Mesendoderm (in vitro differentiated cells): ENCODE results near the gene LCE2C. TPM values are rescaled to one million over a fixed set of nuclear protein-coding genes. Genes with fewer than 3 reads are reported as not detected.
"Not testable (repeated sequence)": the region's sequence is repeated elsewhere in the genome, so short reads cannot be mapped to it uniquely, and the experiment has no call there.

ENCODE experiments used
- DNase-seq: peaks from one replicate; pipeline ENCODE4 v3.0.0; 2013
- H2AK5ac ChIP-seq: 2 replicates; pipeline ENCODE4 v1.6.1; 2013; ENCODE audit warnings: low read length, inconsistent platforms
- H2BK120ac ChIP-seq: 2 replicates; pipeline ENCODE4 v1.6.1; 2013; ENCODE audit warnings: low read depth, mild to moderate bottlenecking, low read length, moderate library complexity, mixed read lengths
- H2BK15ac ChIP-seq: replicated peaks from 2 replicates; pipeline ENCODE4 v1.6.1; 2013; ENCODE audit warnings: low read depth, mild to moderate bottlenecking, moderate library complexity
- H2BK5ac ChIP-seq: 2 replicates; pipeline ENCODE4 v1.6.1; 2013; ENCODE audit warnings: low read length, inconsistent platforms
- H3K18ac ChIP-seq: 2 replicates; pipeline ENCODE4 v1.6.1; 2013; ENCODE audit warnings: mild to moderate bottlenecking, low read length, mixed read lengths
- H3K23ac ChIP-seq: one replicate; pipeline ENCODE4 v1.6.1; 2013; ENCODE audit warnings: low read length
- H3K27ac ChIP-seq: 2 replicates; pipeline ENCODE4 v1.5.1; 2013; ENCODE audit warnings: low read depth, mild to moderate bottlenecking, inconsistent platforms, low read length, moderate library complexity
- H3K27me3 ChIP-seq: 2 replicates; pipeline ENCODE4 v1.6.1; 2013; ENCODE audit warnings: low read length, control low read depth, mild to moderate bottlenecking, inconsistent platforms; ENCODE audit not compliant: insufficient read depth, poor library complexity
- H3K36me3 ChIP-seq: 2 replicates; pipeline ENCODE4 v1.6.1; 2013; ENCODE audit warnings: low read length, inconsistent platforms; ENCODE audit not compliant: control insufficient read depth, insufficient read depth
- H3K4ac ChIP-seq: one replicate; pipeline ENCODE4 v1.6.1; 2013; ENCODE audit warnings: low read depth, mild to moderate bottlenecking, low read length, moderate library complexity
- H3K4me1 ChIP-seq: 2 replicates; pipeline ENCODE4 v1.6.1; 2013; ENCODE audit warnings: low read depth, low read length, inconsistent platforms; ENCODE audit not compliant: control insufficient read depth
- H3K4me2 ChIP-seq: 2 replicates; pipeline ENCODE4 v1.6.1; 2013; ENCODE audit warnings: low read length
- H3K4me3 ChIP-seq: 2 replicates; pipeline ENCODE4 v1.5.1; 2013; ENCODE audit warnings: mild to moderate bottlenecking, low read length
- H3K56ac ChIP-seq: one replicate; pipeline ENCODE4 v1.6.1; 2013; ENCODE audit warnings: low read length
- H3K79me1 ChIP-seq: 2 replicates; pipeline ENCODE4 v1.6.1; 2013; ENCODE audit warnings: low read length, inconsistent platforms
- H3K79me2 ChIP-seq: 2 replicates; pipeline ENCODE4 v1.6.1; 2013; ENCODE audit warnings: mild to moderate bottlenecking, low read length; ENCODE audit not compliant: control insufficient read depth, insufficient read depth
- H3K9ac ChIP-seq: 2 replicates; pipeline ENCODE4 v1.6.1; 2013; ENCODE audit warnings: low read length, inconsistent platforms
- H4K5ac ChIP-seq: one replicate; pipeline ENCODE4 v1.6.1; 2013; ENCODE audit warnings: low read length
- H4K8ac ChIP-seq: one replicate; pipeline ENCODE4 v1.6.1; 2013; ENCODE audit warnings: low read depth, mild to moderate bottlenecking, control low read depth, low read length, moderate library complexity
- WGBS: extraction: QIAGEN DNeasy Blood & Tissue Kit; methylation state at CpG from one replicate; pipeline ENCODE4 v1.1.7; 2013; ENCODE audit warnings: low lambda C conversion rate, missing lambda C conversion rate; ENCODE audit not compliant: insufficient coverage; ENCODE audit errors: extremely low coverage; 5-methylcytosine and 5-hydroxymethylcytosine counted together
- polyA plus RNA-seq, 2 experiments: library from polyadenylated mRNA; stranded (reverse); fragments of 200-250 nt; gene quantifications; one replicate each; pipeline ENCODE4 v1.2.3, GENCODE V29; 2013

The LCE2C gene
- not detected for polyA plus RNA-seq (2013, experiment 1 of 2)
- not detected for polyA plus RNA-seq (2013, experiment 2 of 2)

GRCh38 chr1:152674983-152675382 lies at the start of gene LCE2C:
Gene LCE2C, plus strand, starts transcription at chr1:152675279. Its CDS starts 737 bp downstream, at chr1:152676016.
- not testable (repeated sequence) for H3K18ac ChIP-seq, H3K56ac ChIP-seq, H3K27me3 ChIP-seq, H2BK120ac ChIP-seq, H3K27ac ChIP-seq, H4K5ac ChIP-seq, H3K4me3 ChIP-seq, H3K4me1 ChIP-seq, DNase-seq, H2BK5ac ChIP-seq, H4K8ac ChIP-seq, H3K23ac ChIP-seq, H3K4me2 ChIP-seq, H3K79me2 ChIP-seq, H2AK5ac ChIP-seq, H3K9ac ChIP-seq, H3K4ac ChIP-seq, H3K36me3 ChIP-seq, H2BK15ac ChIP-seq, H3K79me1 ChIP-seq
- no CpG with 5 or more reads among the region's 3 CpGs for WGBS

- Histone ChIP-seq H3K36me3 (no peaks in the 10 kb centered on the region), H3K4me1 (no peaks in the 10 kb centered on the region), H3K9ac (no peak overlapping the region), H2BK15ac (no peak overlapping the region), H3K4ac (no peak overlapping the region), H3K79me1 (no peaks in the 10 kb centered on the region), H3K4me3 (no peak overlapping the region), H3K4me2 (no peak overlapping the region), H3K23ac (no peak overlapping the region), H3K27me3 (no peaks in the 10 kb centered on the region), H2AK5ac (no peak overlapping the region), H3K27ac (no peak overlapping the region), H3K56ac (no peak overlapping the region), H3K79me2 (no peaks in the 10 kb centered on the region), H4K8ac (no peak overlapping the region), H4K5ac (no peak overlapping the region), H2BK120ac (no peak overlapping the region), H2BK5ac (no peak overlapping the region), H3K18ac (no peak overlapping the region)
- no CpG with 5 or more reads among the region's 1 CpG for WGBS
- no peak for DNase-seq
Observed at GRCh38 chr1:152626744-152627143, 48.3 kb upstream of the LCE2C start.

- Histone ChIP-seq H4K8ac (no peak overlapping the region), H3K79me2 (no peaks in the 10 kb centered on the region), H4K5ac (no peak overlapping the region), H3K27me3 (no peaks in the 10 kb centered on the region), H2BK15ac (no peak overlapping the region), H3K79me1 (no peaks in the 10 kb centered on the region), H2BK5ac (no peak overlapping the region), H2AK5ac (no peak overlapping the region), H3K4me2 (no peak overlapping the region), H3K9ac (no peak overlapping the region), H3K4me3 (no peak overlapping the region), H3K36me3 (no peaks in the 10 kb centered on the region), H3K56ac (no peak overlapping the region), H3K27ac (no peak overlapping the region), H2BK120ac (no peak overlapping the region), H3K4ac (no peak overlapping the region), H3K18ac (no peak overlapping the region), H3K23ac (no peak overlapping the region), H3K4me1 (no peaks in the 10 kb centered on the region)
- whole genome bisulfite sequencing = no CpG with 5 or more reads among the region's 3 CpGs
- no peak for DNase-seq
Observed at GRCh38 chr1:152630596-152630995, 44.5 kb upstream of the LCE2C start.

- H3K4ac ChIP-seq = no peak overlapping the region
- H2BK5ac ChIP-seq = no peak overlapping the region
- no peaks in the 10 kb centered on the region for H3K36me3 ChIP-seq
- H3K18ac ChIP-seq = no peak overlapping the region
- H2AK5ac ChIP-seq = no peak overlapping the region
- H4K5ac ChIP-seq = no peak overlapping the region
- no peak for DNase-seq
- H2BK120ac ChIP-seq = no peak overlapping the region
- H3K79me1 ChIP-seq = no peaks in the 10 kb centered on the region
- no peak overlapping the region for H3K9ac ChIP-seq
- no peak overlapping the region for H4K8ac ChIP-seq
- no peak overlapping the region for H3K4me2 ChIP-seq
- H3K27me3 ChIP-seq = no peaks in the 10 kb centered on the region
- no peaks in the 10 kb centered on the region for H3K79me2 ChIP-seq
- H3K56ac ChIP-seq = no peak overlapping the region
- no peak overlapping the region for H3K4me3 ChIP-seq
- no peak overlapping the region for H2BK15ac ChIP-seq
- no peak overlapping the region for H3K27ac ChIP-seq
- H3K23ac ChIP-seq = no peak overlapping the region
- H3K4me1 ChIP-seq = no peaks in the 10 kb centered on the region
- WGBS = no CpG with 5 or more reads among the region's 1 CpG
Observed at GRCh38 chr1:152640351-152640750, 34.7 kb upstream of the LCE2C start.

GRCh38 chr1:152643945-152644344 lies 31.1 kb upstream of the LCE2C start:
- no peaks in the 10 kb centered on the region for H3K79me1 ChIP-seq
- no peak overlapping the region for H2BK5ac ChIP-seq
- H4K5ac ChIP-seq = no peak overlapping the region
- DNase-seq = no peak
- H4K8ac ChIP-seq = no peak overlapping the region
- H2BK15ac ChIP-seq = no peak overlapping the region
- H3K9ac ChIP-seq = no peak overlapping the region
- no peaks in the 10 kb centered on the region for H3K36me3 ChIP-seq
- H3K4me2 ChIP-seq = no peak overlapping the region
- H3K4me1 ChIP-seq = no peaks in the 10 kb centered on the region
- H3K27me3 ChIP-seq = no peaks in the 10 kb centered on the region
- no peak overlapping the region for H3K4me3 ChIP-seq
- no peak overlapping the region for H3K23ac ChIP-seq
- no peak overlapping the region for H2AK5ac ChIP-seq
- H3K27ac ChIP-seq = no peak overlapping the region
- H3K18ac ChIP-seq = no peak overlapping the region
- H2BK120ac ChIP-seq = no peak overlapping the region
- WGBS = no CpG with 5 or more reads among the region's 3 CpGs
- H3K4ac ChIP-seq = no peak overlapping the region
- H3K56ac ChIP-seq = no peak overlapping the region
- H3K79me2 ChIP-seq = no peaks in the 10 kb centered on the region

- Histone ChIP-seq H3K18ac (no peak overlapping the region), H3K4me1 (no peaks in the 10 kb centered on the region), H4K5ac (no peak overlapping the region), H2BK120ac (no peak overlapping the region), H3K4me2 (no peak overlapping the region), H3K4me3 (no peak overlapping the region), H4K8ac (no peak overlapping the region), H3K56ac (no peak overlapping the region), H3K27ac (no peak overlapping the region), H2BK5ac (no peak overlapping the region), H3K27me3 (no peaks in the 10 kb centered on the region), H3K79me1 (no peaks in the 10 kb centered on the region), H3K9ac (no peak overlapping the region), H3K23ac (no peak overlapping the region), H3K4ac (no peak overlapping the region), H3K79me2 (no peaks in the 10 kb centered on the region), H2BK15ac (no peak overlapping the region), H3K36me3 (no peaks in the 10 kb centered on the region), H2AK5ac (no peak overlapping the region)
- DNase-seq = no peak
- WGBS = no CpG with 5 or more reads among the region's 3 CpGs
Observed at GRCh38 chr1:152645146-152645545, 29.9 kb upstream of the LCE2C start.
